Activated CD8-positive, alpha-beta T cell treated with anti-CD3 and anti-CD28 coated beads for 36 hours (primary cell): Measurements from ENCODE around the gene BABAM1. TPM values are rescaled to one million over a fixed set of nuclear protein-coding genes. Genes with fewer than 3 reads are reported as not detected.

ENCODE experiments used
- ATAC-seq: fragments of 200-7000 bp; cut with Tn5 transposase; one replicate; pipeline ENCODE4 v1.10.0; 2021; ENCODE audit warnings: mild to moderate bottlenecking, moderate library complexity
- CTCF ChIA-PET: fragments of 350-600 bp; sonication (Branson Sonifier 250); formaldehyde crosslinking; loops from one replicate; lab custom pipeline; 2021; ENCODE audit warnings: antibody characterized with exemption; lab: Charles Lee
- POLR2A ChIA-PET: fragments of 350-600 bp; sonication (Branson Sonifier 250); formaldehyde crosslinking; loops from one replicate; lab custom pipeline; 2021; ENCODE audit warnings: antibody characterized with exemption; lab: Charles Lee
- DNase-seq: peaks from one replicate; pipeline ENCODE4 v3.0.0-alpha.2; 2020
- H3K27ac Mint-ChIP-seq: one replicate; pipeline ENCODE4 v1.8.0; 2021; ENCODE audit warnings: mild to moderate bottlenecking, mixed read lengths
- H3K27me3 Mint-ChIP-seq: one replicate; pipeline ENCODE4 v1.8.0; 2021; ENCODE audit warnings: mixed read lengths
- H3K36me3 Mint-ChIP-seq: one replicate; pipeline ENCODE4 v1.8.0; 2021; ENCODE audit warnings: low read depth, mixed read lengths
- H3K4me1 Mint-ChIP-seq: one replicate; pipeline ENCODE4 v1.8.0; 2021; ENCODE audit warnings: low read depth, mixed read lengths
- H3K4me3 Mint-ChIP-seq: one replicate; pipeline ENCODE4 v1.8.0; 2021; ENCODE audit warnings: mild to moderate bottlenecking, moderate library complexity, mixed read lengths
- H3K9me3 Mint-ChIP-seq: one replicate; pipeline ENCODE4 v1.8.0; 2021; ENCODE audit warnings: mixed read lengths
- intact Hi-C: fragments of 100-400 bp; cut with micrococcal nuclease; formaldehyde crosslinking; loops from one replicate; pipeline ENCODE4 v1.10.0; 2022
- total RNA-seq, 2 experiments: library from RNA; stranded (reverse); gene quantifications; one replicate each; pipeline ENCODE4 v1.2.3, GENCODE V29; 2021
- TF ChIP-seq, protein P1 (sequence below): fragments of 200-600 bp; IDR thresholded peaks from one replicate; pipeline ENCODE4 v1.8.0; 2022; ENCODE audit warnings: antibody characterized with exemption, mild to moderate bottlenecking

Gene BABAM1
- total RNA-seq, 2 experiments from 2014 or later, result 105 to 106 TPM

DNA sequence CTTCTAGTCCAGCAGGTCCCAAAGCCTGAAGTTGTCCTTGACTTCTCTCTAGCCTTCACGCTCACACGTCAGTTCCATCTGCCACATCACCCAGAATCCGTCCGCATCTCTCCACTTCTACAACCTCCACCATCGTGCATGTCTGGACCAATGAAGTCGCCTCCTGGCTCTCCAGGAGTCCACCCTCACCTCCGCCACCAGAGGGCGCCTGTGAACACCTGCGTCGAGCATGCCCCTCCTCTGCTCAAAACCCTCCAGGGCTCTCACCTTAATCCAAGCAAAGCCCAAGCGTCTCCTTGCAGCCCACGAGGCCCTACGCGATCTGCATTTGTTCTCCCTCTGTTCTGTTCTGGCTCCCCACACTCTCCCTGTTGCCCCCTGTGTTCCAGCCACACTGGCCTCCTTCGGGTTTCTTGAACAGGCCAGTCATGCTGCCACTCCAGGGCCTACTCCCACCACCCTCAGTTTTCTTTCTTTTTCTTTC is 6.4 kb upstream of the BABAM1 start:
- ChIA-PET CTCF (interaction anchor here (0.7 to 6.3 kb wide), 17 partner anchors 9 to 196 kb away, joined by 3 to 46 read pairs (median 5); partner anchors contain the start of genes ANKLE1 and USE1), POLR2A (interaction anchor here (0.6 to 3.0 kb wide), 2 partner anchors 21 to 194 kb away, joined by 3 to 9 read pairs; partner anchors contain the start of gene ANKLE1)
- no peak overlapping the region for H3K27ac Mint-ChIP-seq
- no peaks in the 10 kb centered on the region for H3K27me3 Mint-ChIP-seq
- intact Hi-C loops, result no loop called here
- no peak overlapping the region for H3K4me3 Mint-ChIP-seq
- TF ChIP-seq, protein P1, sequence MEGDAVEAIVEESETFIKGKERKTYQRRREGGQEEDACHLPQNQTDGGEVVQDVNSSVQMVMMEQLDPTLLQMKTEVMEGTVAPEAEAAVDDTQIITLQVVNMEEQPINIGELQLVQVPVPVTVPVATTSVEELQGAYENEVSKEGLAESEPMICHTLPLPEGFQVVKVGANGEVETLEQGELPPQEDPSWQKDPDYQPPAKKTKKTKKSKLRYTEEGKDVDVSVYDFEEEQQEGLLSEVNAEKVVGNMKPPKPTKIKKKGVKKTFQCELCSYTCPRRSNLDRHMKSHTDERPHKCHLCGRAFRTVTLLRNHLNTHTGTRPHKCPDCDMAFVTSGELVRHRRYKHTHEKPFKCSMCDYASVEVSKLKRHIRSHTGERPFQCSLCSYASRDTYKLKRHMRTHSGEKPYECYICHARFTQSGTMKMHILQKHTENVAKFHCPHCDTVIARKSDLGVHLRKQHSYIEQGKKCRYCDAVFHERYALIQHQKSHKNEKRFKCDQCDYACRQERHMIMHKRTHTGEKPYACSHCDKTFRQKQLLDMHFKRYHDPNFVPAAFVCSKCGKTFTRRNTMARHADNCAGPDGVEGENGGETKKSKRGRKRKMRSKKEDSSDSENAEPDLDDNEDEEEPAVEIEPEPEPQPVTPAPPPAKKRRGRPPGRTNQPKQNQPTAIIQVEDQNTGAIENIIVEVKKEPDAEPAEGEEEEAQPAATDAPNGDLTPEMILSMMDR, result peak; percentile 84
- ATAC-seq (peak; percentile 100), DNase-seq (peak; percentile 94)
- H3K9me3 Mint-ChIP-seq, result no peaks in the 10 kb centered on the region
- H3K4me1 Mint-ChIP-seq, result peaks cover 8% of the 10 kb centered on the region
- H3K36me3 Mint-ChIP-seq, result no peaks in the 10 kb centered on the region

- DNase-seq, result no peak
- intact Hi-C loops, result no loop called here
- TF ChIP-seq, protein P1, result no peak
- Mint-ChIP-seq H3K4me3 (no peak overlapping the region), H3K27ac (no peak overlapping the region), H3K4me1 (peaks cover 15% of the 10 kb centered on the region), H3K27me3 (no peaks in the 10 kb centered on the region), H3K36me3 (no peaks in the 10 kb centered on the region), H3K9me3 (no peaks in the 10 kb centered on the region)
- ChIA-PET POLR2A (interaction anchor here (0.9 to 1.0 kb wide), 2 partner anchors 19 to 126 kb away, joined by 3 read pairs; partner anchors contain the start of gene ANKLE1), CTCF (interaction anchor here (1.1 to 1.2 kb wide), 2 partner anchors 13 to 43 kb away, joined by 3 to 5 read pairs; partner anchors contain the start of gene MRPL34)
- no peak for ATAC-seq
Observed at GRCh38 chr19:17262557-17262956, 4.7 kb upstream of the BABAM1 start.

GRCh38 chr19:17263712-17264640 is 3.3 kb upstream of the BABAM1 start:
- H3K27ac Mint-ChIP-seq, result peak overlapping the region; percentile 6
- H3K9me3 Mint-ChIP-seq, result no peaks in the 10 kb centered on the region
- H3K4me1 Mint-ChIP-seq, result peaks cover 21% of the 10 kb centered on the region
- ChIA-PET CTCF (interaction anchor here (1.2 to 5.9 kb wide), 4 partner anchors 19 to 125 kb away, joined by 3 to 46 read pairs (median 3); partner anchors contain the start of gene ANKLE1), POLR2A (interaction anchor here (0.6 to 5.7 kb wide), 3 partner anchors 18 to 680 kb away, joined by 3 to 36 read pairs (median 6); partner anchors contain the start of gene ANKLE1)
- TF ChIP-seq, protein P1, result no peak
- intact Hi-C loops, result no loop called here
- no peaks in the 10 kb centered on the region for H3K27me3 Mint-ChIP-seq
- no peak for DNase-seq
- no peak for ATAC-seq
- H3K36me3 Mint-ChIP-seq, result peaks cover 1% of the 10 kb centered on the region
- H3K4me3 Mint-ChIP-seq, result no peak overlapping the region

DNA sequence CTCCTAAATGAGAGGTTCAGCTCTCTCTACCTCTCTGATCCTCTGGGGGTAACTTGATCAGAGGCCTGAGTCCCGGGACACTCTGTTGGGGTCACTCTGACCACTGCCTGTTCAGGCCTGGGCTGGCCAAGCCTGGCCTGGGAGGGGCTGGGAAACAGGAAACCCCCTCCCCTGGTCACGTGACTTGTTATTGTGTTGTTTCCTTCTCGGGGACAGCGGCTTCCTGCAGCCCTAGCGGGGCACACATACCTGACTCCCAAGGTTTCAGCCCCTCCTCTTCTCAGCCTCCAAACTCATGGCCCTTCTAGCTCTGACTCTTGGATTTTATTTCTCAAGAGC is 2.6 kb upstream of the BABAM1 start, which contains the start of gene USHBP1:
Gene USHBP1 (minus strand): TSS at position 105 of the 339 bp plus-strand sequence. CDS start 446 bp downstream, outside the sequence.
- no peak for DNase-seq
- TF ChIP-seq, protein P1, result no peak
- Mint-ChIP-seq H3K9me3 (no peaks in the 10 kb centered on the region), H3K36me3 (peaks cover 1% of the 10 kb centered on the region), H3K4me3 (no peak within 1 kb of the TSS), H3K27me3 (no peaks in the 10 kb centered on the region), H3K4me1 (peaks cover 21% of the 10 kb centered on the region), H3K27ac (peak within 1 kb of the TSS; percentile 6)
- ATAC-seq, result no peak
- POLR2A ChIA-PET, result interaction anchor here (5.7 kb wide), 1 partner anchor 18 kb away, joined by 36 read pairs; the partner anchor contains the start of gene ANKLE1
- CTCF ChIA-PET, result interaction anchor here (1.2 to 5.9 kb wide), 5 partner anchors 9 to 124 kb away, joined by 3 to 46 read pairs (median 3); partner anchors contain the start of gene ANKLE1
- intact Hi-C loops, result no loop called here
